HTERT RPE-1 (cell line): ENCODE results near the gene EIF5.

Experiments used
- in situ Hi-C: fragments of 300-500 bp; cut with MboI; formaldehyde crosslinking; loops from 4 replicates; pipeline ENCODE4 v1.14.3; 2020; ENCODE audit warnings: low sequenced_read_pairs

EIF5 gene

DNA sequence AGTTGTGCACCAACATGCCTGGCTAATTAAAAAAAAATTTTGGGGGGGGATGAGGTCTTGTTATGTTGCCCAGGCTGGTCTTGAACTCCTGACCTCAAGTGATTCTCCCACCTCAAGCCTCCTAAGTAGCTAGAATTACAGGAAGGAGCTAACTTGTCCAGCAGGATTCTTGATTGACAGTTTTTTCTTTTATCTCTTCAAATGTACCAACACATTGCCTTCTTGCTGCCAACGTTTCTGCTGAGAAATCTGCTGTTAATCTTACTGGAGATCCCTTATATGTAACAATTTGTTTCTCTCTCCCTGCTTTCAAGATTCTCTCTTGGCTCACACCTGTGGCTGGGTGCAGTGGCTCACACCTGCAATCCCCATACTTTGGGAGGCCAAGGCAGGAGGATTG, 28.7 kb downstream of the EIF5 start:
- in situ Hi-C loops, result no loop called here

DNA sequence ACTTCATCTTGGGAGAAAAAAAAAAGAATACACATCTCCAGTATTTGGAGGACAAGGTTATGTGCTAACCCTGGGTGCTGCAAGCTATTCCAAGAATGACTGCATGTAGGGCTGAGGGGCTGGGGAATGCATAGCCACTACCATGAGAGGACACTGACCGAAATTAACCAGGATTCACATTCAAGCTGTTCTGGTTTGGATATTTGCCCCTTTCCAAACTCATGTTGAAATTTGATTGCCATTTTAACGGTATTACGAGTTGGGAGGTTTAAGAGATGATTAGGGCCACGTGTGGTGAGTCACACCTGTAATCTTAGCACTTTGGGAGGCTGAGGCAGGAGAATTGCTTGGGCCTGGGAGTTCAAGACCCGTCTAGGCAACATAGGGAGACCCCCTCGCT, 32.7 kb downstream of the EIF5 start:
- in situ Hi-C loops, result no loop called here

DNA sequence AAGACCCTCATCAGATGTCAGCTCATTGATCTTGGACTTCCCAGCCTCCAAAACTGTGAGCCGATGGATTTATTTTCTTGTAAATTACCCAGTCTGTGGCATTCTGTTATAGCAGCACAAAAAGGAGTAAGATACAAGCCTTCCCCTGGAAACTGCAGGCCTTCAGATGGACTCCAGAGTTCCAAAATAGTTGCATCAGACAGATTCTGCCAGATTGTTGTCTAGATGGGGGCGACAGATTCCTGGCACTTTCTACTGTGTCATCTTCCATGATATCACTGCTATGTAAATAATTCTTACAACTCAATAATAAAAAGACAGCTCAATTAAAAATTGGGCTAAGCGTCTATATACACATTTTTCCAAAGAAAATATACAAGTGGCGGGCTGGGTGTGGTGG, 34.0 kb downstream of the EIF5 start:
- in situ Hi-C loops, result no loop called here

DNA sequence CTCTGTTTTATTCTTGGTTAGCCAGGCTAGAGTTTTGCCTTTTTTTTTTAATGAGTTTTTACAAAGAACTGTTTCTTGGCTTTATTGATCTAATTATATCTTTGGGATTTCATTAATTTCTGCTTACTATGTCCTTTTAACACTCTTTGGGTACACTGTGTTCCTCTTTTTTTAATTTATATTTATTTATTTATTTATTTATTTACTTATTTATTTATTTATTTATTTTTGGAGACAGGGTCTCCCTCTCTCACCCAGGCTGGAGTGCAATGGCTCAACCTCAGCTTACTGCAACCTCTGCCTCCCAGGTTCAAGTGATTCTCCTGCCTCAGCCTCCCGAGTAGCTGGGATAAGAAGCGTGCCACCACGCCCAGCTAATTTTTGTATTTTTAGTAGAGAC, 36.0 kb downstream of the EIF5 start:
- in situ Hi-C loops, result no loop called here

DNA sequence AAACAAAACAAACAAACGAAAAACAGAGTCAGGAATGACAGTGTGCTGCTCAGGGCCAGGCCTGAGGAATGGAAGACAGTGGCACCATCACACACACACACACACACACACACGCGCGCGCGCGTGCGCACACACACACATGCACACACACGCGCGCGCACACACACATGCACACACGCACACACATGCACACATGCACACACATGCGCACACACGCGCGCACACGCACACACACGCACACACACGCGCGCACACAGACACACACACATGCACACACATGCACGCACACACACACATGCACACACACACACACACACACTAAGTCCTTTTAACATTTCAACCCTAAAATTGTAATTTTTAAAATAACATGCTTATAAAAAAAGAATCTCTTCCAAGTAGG, 38.0 kb downstream of the EIF5 start:
- in situ Hi-C loops, result no loop called here

DNA sequence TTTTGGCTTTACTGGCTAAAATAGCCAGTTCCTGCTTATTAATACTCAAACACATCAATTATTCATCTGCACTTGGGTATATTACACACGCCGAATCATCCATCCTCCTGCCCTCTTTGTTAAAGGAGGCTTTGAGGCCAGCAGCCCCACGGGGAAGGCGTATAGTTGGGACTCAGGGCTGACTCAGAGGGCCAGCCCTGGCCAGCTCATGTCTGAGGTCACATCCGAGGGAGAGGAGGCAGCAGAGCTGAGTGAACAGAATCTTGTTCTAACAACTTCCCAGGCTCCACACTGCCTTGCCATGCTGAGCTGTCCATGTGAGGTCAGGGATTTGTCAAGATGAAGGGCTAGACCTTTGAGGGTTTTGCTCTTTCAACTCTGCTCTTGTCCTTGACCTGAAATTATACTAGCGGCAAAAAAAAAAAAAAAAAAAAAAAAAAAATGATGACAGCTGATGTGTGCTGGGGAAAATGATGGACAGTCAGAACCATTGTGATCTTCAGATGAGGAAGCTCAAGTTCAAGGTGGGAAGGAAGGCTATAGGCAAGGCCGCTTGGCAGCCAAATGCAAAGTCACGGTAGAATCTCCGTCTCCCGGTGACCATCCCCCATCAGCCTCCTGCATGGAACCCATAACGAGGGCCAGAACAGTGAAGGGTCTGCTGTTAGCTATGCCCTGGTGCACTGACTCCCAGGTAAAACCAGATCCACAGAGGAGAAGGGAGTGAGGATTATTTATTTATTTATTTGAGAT, 38.7 kb downstream of the EIF5 start:
- in situ Hi-C loops, result no loop called here

DNA sequence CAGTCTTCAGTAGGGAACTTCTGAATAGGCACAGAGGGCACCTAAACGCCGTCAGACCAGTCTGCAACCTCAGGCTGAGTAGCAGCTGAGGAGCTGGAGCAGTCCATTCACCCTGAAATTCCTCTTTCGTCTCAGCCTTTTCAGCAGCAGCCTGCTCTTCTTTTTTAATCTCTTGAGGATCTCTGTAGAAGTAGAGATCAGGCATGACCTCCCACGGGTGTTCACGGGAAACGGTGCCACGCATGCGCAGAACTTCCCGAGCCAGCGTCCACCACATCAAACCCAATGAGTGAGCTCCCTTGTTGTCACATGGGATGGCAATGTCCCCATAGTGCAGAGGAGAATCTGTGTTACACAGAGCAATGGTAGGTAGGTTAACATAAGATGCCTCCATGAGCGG, 40.1 kb downstream of the EIF5 start:
- in situ Hi-C loops, result no loop called here

DNA sequence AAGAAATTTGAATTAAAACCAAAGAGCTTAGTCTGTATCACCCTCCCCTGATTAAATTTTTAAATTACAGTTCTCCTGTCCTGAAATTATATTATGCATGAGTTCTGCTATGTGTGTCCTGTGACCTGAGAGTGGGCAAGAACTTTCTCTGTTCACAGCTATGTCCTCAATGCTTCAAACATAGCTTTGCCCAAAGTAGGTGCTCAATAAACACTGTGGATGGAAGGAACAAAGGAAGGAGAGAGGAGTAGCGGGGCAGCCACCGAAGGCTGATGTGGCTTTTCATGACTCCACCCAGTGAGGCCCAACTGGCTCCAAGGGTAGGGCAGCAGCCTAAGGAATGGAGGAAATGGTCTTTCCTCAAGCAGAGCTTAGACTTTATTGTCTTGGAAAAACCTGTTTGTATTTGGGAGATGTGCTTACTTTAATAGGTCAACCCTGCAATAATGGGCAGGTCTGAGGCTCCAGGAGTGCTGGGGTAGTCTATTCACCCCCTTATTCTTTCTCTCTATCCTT, 43.5 kb downstream of the EIF5 start:
- in situ Hi-C loops, result no loop called here

DNA sequence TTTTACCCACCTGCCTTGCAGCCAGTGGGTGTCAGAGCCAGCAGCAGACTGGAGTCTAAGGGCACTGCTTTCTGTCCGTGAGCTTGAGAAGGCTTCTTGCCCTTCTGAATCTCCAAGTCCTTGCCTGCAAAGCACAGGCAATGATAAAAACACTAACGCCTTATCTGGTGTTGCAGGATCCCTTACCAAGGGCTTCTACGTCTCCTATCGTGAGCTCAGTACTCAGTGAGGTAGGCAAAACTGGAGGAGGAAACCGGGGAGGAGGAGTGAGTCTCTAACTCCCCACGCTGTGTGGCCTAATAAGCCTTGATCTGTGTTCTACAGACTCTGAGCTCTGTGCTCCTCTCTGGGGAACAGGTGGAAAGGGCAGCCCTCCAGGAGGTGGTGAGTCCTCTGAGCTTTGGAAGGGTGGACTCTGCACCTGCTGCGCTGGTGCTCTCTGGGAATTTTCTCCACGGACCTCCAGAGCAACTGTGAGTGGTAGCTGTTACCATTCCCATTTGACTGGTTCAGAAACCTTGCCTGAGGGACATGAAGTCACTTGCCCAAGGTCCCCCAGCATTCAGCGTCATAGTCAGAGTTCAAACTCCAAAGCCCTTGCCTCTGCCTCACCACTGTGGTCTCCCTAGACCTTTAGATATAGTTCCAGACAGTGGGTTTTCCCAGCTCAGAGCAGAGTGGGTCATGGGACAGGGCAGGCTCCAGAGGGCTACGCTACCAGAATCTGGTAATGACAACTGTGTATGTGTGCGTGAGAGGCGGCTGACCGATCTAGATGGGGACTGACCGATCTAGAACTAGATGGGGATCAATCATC, 44.2 kb downstream of the EIF5 start:
- in situ Hi-C loops, result no loop called here

DNA sequence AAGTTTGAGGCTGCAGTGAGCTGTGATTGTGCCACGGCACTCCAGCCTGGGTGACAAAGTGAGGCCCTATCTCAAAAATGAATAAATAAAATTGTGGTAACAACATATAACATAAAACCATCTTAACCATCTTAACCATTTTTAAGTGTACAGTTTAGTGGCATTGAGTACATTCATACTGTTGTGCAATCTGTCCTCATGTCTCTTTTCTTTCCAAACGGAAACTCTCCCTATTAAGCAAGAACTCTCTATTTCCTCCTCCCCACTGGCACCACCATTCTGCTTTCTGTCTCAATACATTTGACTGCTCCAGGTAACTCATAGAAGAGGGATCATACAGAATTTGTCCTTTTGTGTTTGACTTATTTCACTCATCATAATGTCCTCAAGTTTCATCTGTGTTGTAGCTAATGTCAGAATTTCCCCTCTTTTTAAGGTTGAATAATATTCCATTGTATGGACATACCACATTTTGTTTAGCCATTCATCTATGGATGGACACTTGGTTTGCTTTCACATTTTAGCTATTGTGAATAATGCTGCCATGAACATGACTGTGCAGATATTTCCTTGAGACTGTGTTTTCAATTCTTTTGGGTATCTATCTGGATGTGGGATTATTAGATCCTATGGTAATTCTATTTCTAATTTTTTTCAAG, 46.8 kb downstream of the EIF5 start:
- in situ Hi-C loops, result no loop called here

DNA sequence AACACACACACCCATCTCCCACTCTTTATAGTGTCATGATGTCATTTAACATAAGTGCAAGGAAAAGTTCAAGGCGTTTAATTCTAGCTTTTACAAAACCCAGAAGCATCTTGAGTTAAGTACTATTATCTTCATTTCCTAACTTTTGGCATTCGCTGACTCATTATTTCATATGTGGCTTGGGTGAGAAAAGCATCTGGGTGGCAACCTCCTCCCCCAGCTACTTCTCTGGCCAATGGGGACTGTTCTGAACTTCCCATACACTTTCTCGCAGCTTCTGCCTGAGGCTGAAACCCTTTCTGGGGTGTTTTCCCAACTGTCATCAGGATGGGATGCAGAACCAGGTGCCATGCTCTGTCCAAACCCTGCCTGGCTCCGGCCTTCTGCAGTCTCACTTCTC, 48.3 kb downstream of the EIF5 start:
- in situ Hi-C loops, result no loop called here

DNA sequence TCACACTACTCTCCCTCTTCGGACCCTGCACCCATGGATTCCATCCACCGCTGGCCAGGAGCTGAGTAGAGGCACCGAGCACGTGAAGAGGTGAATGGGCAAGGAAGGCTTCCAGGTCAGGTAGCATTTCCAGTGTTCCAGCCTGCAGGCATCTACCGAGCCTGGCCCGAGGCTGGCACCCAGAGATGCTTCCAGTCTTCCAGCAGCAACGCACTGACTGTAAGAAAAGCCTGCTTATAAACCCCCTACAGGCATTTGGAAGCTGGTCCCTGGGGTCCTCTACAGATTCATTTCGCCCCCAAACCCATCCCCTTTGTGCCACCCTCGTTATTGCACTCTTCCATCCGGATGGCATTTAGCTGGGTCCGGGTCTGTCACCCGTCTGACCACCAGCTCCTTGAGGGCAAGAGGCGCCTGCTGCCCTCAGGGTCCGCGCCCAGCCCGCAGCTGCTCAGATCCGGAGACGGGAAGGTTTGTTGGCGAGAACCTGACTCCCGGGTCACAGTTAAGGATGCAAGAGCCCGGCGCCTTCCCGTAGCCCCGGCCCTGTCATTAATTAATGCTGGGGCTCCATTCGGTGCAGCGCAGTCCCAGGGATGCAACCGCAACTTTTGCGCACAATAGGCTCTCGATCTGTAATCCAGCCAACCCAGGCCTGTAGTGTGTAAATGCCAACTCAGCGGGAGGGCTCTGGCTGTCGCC, 50.6 kb downstream of the EIF5 start:
- in situ Hi-C loops, result no loop called here

DNA sequence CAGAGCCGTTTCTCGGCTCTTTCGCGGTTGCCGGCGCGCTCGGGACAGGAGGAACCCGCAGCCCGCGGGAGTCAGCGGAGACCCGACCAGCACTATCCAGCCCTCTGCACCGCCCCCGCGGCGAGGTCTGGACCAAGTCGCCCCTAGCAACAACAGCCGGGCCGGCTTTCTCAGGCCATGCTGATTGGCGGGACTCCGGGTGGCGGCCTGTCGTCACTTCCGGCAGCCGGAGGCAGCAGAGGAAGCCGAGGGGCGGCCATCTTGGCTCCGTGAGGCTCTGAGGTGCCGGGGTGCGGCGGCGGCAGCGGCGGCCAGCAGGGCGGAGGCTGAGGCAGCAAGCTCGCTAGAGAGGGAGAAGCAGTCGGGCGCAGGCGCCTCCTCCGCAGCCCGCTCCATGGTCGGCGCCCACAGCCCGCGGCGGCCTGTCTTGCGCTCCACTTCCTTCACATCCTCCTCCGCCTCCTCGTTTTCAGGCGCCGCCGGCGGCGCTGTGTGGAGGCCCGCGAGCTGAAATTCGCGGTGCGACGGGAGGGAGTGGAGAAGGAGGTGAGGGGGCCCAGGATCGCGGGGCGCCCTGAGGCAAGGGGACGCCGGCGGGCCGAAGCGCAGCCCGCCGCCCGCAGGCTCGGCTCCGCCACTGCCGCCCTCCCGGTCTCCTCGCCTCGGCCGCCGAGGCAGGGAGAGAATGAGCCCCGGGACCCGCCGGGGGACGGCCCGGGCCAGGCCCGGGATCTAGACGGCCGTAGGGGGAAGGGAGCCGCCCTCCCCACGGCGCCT, 51.3 kb downstream of the EIF5 start, which contains the start of gene MARK3:
TSS of gene MARK3 (plus strand) at position 264 of the 777 bp plus-strand sequence. CDS start 615 bp downstream, outside the sequence.
- in situ Hi-C loops, result no loop called here

DNA sequence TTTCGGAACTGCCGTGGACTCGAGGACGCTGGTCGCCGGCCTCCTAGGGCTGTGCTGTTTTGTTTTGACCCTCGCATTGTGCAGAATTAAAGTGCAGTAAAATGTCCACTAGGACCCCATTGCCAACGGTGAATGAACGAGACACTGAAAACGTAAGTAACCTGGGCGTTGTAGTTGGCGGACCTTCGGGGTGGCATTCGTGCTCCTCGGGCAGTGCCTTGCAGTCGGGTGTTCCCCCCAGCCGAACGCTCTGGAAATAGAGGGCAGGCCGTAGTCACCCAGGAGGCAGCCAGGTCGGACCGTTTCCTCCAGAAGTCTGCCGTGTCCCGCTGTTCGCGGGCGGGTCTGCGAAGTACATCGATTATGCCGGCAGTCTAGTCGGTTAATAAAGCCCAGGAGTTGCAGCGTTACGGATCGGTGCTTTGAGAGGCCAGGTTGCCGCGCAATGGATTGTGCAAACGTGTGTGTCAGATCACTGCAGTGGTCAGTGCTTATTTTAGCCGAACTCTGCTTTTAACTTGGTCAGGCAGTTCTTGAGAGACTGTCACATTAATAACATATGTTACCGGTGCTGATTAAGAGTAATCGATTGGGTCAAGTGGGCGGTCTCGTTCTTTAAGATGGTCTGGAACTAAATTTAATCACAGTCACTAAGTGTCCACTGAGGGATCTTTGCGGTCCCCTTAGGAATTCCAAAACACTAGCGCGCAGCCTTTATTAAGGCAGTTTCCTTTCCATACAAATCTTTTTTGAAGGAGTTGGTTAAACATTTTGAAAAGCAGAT, 52.1 kb downstream of the EIF5 start:
- in situ Hi-C loops, result no loop called here

DNA sequence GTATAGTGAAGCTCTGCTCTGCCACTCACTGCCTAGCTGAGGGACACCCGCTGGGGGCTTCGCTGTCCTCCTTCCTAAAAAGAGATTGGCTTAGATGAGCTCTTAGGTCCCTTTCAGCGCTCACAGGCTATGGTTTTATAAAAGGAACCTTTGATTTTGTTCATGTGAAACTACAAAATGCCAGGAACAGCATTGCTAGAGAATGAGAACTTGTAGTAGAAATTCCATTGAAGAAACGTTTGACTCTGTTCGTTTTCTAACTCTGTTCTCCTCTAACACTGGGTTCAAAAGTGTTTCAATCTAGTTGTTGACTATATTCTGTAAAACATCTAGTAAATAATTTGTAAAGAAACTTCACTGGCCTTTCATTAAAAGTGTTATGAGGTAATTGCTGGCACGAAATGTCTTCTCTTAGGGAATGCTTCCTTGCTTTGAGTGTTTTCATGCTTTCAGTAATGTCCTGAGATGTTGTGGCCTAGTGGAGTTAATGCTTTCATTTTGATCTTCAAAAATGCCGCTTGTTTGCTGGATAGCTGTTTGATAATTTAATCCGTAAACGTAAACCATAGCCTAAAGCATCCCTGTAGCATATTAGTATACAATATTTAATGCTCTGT, 52.8 kb downstream of the EIF5 start:
- in situ Hi-C loops, result no loop called here

DNA sequence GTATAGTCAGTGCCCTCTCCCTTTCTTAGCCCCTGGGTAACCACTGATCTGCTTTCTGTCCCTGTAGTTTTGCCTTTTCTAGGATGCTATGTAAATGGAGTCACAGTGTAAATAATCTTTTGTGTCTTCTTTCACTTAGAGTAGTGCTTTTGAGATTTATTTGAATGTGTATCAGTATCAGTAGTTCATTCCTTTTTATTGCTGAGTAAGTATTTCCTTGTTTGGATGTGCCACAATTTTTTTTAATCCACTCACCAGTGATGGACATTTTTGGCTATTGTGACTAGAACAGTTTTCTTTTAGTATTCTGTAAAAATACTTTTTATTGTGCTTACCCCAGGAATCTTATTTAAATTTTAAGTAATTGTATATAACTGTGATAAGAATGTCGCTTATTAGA, 54.6 kb downstream of the EIF5 start:
- in situ Hi-C loops, result no loop called here

DNA sequence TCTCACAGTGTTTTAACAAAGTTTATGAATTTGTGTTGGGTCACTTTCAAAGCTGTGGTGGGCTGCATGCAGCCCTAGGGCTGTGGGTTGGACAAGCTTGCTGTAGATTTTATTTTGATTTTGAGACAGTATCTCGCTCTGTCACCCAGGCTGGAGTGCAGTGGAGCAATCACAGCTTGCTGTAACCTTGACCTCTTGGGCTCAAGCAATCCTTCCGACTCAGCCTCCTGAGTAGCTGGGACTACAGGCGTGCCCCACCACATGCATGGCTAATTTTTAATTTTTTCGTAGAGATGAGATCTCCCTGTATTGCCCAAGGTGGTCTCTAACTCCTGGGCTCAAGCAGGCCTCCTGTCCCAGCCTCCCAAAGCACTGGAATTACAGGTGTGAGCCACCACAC, 56.6 kb downstream of the EIF5 start:
- in situ Hi-C loops, result no loop called here

DNA sequence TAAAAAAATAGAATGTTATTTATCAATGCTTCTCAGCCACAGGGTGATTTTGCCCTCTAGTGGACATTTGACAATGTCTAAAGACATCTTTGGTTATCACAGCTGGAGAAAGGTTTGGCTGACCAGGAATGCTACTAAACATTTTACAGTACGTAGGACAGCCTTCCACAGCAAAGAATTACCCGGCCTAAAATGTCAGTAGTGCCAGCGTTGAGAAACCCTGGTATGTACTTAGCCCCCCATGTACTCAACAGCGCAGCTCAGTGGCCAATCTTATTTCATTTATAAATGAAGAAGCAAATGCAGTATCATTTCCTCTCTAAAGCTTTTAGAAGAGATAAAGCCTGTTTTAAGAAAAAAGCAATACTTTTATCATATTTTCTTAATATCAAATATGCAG, 57.0 kb downstream of the EIF5 start:
- in situ Hi-C loops, result no loop called here

DNA sequence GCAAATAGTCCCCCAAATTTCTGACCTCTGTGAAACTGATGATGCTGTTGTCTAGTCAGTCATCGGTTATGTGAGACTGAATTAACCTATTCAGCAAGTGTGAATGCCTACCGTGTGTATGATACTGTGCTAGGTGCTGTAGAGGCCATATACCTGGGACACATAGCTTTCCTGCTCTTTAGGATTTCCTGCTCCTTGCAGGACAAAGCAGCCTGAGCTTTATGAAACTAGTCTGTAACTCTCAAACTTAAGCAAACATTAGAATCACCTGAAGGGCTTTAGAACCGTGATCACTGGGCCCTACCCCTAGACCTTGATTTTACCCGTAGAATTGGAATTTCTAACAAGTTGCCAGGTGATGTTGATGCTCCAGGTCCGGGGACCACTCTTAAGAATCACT, 58.1 kb downstream of the EIF5 start:
- in situ Hi-C loops, result no loop called here
